ENCODE results near the gene MAB21L3. TPM values are rescaled to one million over a fixed set of nuclear protein-coding genes. Genes with fewer than 3 reads are reported as not detected.

MAB21L3 gene
- total and polyA plus RNA-seq, 2 of the 13 experiments (the other 11 are each of a cell fraction or from before 2014, with no cell fraction given): 0.55 to 4.1 TPM

DNA sequence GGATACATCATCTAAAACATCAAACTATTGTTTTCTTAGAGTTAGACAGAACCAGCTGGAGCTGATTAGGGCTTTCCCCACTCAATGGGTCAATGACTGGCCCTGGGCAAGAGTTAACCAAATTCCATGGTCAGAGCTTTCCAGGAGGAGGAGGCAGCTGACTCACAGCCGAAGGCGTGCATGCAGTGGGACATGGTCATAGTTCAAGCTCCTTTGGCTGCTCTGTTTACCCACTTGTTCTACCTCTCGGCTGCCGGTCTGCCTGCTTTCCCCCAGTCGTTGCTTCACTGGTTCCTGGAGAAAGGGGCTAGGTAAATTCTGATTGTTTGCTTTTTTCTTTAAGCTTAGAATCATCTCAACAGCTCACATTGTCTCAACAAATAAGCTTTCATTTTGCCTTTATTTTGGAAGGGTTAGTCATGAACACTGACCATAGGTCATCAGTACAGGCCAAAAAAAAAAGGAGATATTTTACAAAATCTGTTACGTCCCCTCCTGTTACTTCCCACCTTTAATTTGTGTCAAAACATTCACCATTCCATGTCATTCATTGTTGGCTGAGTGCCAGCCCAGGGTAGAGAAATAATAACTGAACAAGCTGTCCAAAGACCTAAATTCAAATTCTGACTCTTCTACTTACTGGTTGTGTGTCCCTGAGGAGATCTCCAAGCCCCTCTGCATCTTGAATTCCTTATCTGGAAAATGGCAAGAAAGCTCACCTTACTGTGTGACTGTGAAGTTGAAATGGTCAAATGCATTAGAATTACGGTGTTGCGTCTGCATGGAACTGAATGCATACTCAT, 12.0 kb downstream of the MAB21L3 start (continued):
- TF ChIP-seq ZNF644 (CRISPR knock-in tag; IDR thresholded peaks at IDR 0.05; ENCODE audit: low read depth) (peak; percentile 93), ZNF768 (CRISPR knock-in tag; IDR thresholded peaks at IDR 0.05) (no peak), EZH2 (conservative IDR thresholded peaks at IDR 0.05; ENCODE audit: low read depth, low read length) (no peak), HNF4A (CRISPR knock-in tag; IDR thresholded peaks at IDR 0.05) (peak; percentile 90), ZNF232 (CRISPR knock-in tag; IDR thresholded peaks at IDR 0.05; ENCODE audit: borderline replicate concordance) (no peak; the same call in 1 of the 2 replicates), SIX1 (CRISPR knock-in tag; IDR thresholded peaks at IDR 0.05; ENCODE audit: borderline replicate concordance) (no peak), ZNF546 (CRISPR knock-in tag; conservative IDR thresholded peaks at IDR 0.05) (no peak), ZNF772 (CRISPR knock-in tag; IDR thresholded peaks at IDR 0.05) (peak; percentile 59; the same call in 1 of the 2 replicates), ZNF605 (CRISPR knock-in tag; IDR thresholded peaks at IDR 0.05) (peak; percentile 75; the same call in 1 of the 2 replicates), RCOR2 (CRISPR knock-in tag; IDR thresholded peaks at IDR 0.05) (peak; percentile 92), ZNF12 (CRISPR knock-in tag; IDR thresholded peaks at IDR 0.05) (no peak; the same call in 1 of the 2 replicates), SMARCE1 (IDR thresholded peaks at IDR 0.05; ENCODE audit: borderline replicate concordance) (no peak), TAF1 (CRISPR knock-in tag; IDR thresholded peaks at IDR 0.05) (peak; percentile 18; the same call in 1 of the 2 replicates), ZNF781 (CRISPR knock-in tag; IDR thresholded peaks at IDR 0.05; ENCODE audit: borderline replicate concordance, not compliant biosample characterization) (no peak), RAD51 (IDR thresholded peaks at IDR 0.05; ENCODE audit: borderline replicate concordance) (no peak), FOXO1 (CRISPR knock-in tag; IDR thresholded peaks at IDR 0.05) (peak; percentile 88), GTF2F1 (IDR thresholded peaks at IDR 0.05; ENCODE audit: low read length) (no peak), GATA4 (IDR thresholded peaks at IDR 0.05; ENCODE audit: borderline replicate concordance, low read depth) (peak; percentile 45; the same call in 1 of the 2 replicates), ZSCAN31 (CRISPR knock-in tag; IDR thresholded peaks at IDR 0.05; ENCODE audit: low read depth) (no peak)
- TF ChIP-seq, protein P1, sequence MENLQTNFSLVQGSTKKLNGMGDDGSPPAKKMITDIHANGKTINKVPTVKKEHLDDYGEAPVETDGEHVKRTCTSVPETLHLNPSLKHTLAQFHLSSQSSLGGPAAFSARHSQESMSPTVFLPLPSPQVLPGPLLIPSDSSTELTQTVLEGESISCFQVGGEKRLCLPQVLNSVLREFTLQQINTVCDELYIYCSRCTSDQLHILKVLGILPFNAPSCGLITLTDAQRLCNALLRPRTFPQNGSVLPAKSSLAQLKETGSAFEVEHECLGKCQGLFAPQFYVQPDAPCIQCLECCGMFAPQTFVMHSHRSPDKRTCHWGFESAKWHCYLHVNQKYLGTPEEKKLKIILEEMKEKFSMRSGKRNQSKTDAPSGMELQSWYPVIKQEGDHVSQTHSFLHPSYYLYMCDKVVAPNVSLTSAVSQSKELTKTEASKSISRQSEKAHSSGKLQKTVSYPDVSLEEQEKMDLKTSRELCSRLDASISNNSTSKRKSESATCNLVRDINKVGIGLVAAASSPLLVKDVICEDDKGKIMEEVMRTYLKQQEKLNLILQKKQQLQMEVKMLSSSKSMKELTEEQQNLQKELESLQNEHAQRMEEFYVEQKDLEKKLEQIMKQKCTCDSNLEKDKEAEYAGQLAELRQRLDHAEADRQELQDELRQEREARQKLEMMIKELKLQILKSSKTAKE (CRISPR knock-in tag; IDR thresholded peaks at IDR 0.05; ENCODE audit: borderline replicate concordance): peak; percentile 78
- TF ChIP-seq, protein P2, sequence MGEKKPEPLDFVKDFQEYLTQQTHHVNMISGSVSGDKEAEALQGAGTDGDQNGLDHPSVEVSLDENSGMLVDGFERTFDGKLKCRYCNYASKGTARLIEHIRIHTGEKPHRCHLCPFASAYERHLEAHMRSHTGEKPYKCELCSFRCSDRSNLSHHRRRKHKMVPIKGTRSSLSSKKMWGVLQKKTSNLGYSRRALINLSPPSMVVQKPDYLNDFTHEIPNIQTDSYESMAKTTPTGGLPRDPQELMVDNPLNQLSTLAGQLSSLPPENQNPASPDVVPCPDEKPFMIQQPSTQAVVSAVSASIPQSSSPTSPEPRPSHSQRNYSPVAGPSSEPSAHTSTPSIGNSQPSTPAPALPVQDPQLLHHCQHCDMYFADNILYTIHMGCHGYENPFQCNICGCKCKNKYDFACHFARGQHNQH (CRISPR knock-in tag; IDR thresholded peaks at IDR 0.05): peak; percentile 83; the same call in 1 of the 2 replicates
- TF ChIP-seq, protein P3, sequence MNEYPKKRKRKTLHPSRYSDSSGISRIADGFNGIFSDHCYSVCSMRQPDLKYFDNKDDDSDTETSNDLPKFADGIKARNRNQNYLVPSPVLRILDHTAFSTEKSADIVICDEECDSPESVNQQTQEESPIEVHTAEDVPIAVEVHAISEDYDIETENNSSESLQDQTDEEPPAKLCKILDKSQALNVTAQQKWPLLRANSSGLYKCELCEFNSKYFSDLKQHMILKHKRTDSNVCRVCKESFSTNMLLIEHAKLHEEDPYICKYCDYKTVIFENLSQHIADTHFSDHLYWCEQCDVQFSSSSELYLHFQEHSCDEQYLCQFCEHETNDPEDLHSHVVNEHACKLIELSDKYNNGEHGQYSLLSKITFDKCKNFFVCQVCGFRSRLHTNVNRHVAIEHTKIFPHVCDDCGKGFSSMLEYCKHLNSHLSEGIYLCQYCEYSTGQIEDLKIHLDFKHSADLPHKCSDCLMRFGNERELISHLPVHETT (CRISPR knock-in tag; conservative IDR thresholded peaks at IDR 0.05): no peak
- TF ChIP-seq, protein P4, sequence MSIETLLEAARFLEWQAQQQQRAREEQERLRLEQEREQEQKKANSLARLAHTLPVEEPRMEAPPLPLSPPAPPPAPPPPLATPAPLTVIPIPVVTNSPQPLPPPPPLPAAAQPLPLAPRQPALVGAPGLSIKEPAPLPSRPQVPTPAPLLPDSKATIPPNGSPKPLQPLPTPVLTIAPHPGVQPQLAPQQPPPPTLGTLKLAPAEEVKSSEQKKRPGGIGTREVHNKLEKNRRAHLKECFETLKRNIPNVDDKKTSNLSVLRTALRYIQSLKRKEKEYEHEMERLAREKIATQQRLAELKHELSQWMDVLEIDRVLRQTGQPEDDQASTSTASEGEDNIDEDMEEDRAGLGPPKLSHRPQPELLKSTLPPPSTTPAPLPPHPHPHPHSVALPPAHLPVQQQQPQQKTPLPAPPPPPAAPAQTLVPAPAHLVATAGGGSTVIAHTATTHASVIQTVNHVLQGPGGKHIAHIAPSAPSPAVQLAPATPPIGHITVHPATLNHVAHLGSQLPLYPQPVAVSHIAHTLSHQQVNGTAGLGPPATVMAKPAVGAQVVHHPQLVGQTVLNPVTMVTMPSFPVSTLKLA (IDR thresholded peaks at IDR 0.05): no peak
- TF ChIP-seq, protein P5, sequence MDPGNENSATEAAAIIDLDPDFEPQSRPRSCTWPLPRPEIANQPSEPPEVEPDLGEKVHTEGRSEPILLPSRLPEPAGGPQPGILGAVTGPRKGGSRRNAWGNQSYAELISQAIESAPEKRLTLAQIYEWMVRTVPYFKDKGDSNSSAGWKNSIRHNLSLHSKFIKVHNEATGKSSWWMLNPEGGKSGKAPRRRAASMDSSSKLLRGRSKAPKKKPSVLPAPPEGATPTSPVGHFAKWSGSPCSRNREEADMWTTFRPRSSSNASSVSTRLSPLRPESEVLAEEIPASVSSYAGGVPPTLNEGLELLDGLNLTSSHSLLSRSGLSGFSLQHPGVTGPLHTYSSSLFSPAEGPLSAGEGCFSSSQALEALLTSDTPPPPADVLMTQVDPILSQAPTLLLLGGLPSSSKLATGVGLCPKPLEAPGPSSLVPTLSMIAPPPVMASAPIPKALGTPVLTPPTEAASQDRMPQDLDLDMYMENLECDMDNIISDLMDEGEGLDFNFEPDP (CRISPR knock-in tag; conservative IDR thresholded peaks at IDR 0.05): no peak
